GM18517 (cell line): Measurements from ENCODE around the gene ADORA1.

ENCODE experiments used
- ATAC-seq: cut with Tn5 transposase; IDR thresholded peaks from one replicate; pipeline ENCODE4 v1.9.1; 2021; ENCODE audit warnings: mild to moderate bottlenecking, moderate library complexity; ENCODE audit not compliant: unreplicated experiment

ADORA1 gene

DNA sequence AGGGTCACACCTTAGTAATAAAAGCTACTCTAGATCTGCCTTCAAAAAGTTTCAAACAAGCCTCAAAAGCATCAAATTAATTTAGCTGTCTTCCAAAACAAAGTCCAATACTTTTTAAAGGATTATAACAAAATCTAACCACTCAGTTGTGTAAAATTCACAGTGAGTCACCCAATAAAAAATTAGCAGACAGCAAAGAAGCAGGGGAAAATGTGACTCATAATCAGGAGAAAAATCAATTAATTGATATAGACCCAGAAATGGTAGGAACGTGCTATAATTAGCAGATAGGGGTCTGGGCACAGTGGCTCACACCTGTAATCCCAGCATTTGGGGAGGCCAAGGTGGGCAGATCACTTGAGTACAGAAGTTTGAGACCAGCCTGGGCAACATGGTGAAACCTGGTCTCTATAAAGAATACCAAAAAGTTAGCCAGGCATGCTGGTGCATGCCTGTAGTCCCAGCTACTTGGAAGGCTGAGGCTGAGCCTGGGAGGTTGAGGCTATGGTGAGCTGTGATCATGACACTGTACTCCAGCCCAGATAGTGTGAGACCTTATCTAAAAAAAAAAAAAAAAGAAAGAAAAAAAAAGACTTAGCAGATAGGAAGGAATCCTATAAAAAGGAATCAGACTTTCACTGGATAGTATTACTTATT is 33.6 kb upstream of the ADORA1 start:
- ATAC-seq, result no peak

DNA sequence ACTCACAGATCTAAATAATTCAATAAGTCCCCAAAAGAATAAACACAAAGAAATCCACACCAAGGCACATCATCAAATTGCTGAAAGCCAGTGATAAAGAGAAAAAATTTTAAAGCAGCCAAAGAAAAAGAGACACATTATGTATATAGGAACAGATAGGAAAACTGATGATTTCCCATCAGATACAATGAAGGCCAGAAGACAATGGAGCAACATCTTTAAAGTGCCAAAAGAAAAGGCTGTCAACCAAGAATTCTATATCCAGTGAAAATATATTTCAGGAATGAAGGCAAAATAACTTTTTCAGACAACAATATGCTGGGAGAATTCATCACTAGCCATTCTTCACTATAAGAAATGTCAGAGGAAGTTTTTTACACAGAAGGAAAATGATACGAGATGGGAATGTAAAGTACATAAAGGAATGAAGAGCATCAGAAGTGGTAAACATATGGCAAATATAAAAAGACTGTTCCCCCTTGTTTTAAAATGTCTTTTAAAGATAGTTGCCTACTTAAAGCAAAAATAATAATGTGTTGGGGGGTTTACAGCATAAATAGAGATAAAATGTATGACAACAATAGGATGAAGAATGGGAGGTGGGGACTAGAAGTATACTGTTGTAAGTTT is 32.4 kb upstream of the ADORA1 start:
- ATAC-seq, result no peak

DNA sequence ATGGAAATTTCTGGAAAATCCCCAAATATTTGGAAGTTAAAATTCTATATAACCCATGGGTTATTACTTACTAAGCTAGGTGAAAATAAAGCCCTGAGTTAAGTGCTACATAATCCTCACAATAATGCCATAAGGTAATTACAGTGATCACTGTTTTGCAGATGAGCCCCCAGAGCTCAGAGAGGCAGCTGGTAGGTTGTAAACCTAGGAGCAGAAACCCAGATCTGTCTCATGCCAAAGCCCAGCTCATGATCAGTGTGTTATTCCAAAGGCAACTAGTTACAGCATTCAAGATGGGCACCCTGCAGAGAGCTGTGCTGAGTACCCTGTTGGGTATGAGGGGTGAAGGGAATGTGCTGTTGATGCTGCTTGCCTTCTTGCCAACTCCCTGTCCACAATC is 31.0 kb upstream of the ADORA1 start:
- no peak for ATAC-seq

- no peak for ATAC-seq
Observed at GRCh38 chr1:203097001-203097400, 30.5 kb upstream of the ADORA1 start.

DNA sequence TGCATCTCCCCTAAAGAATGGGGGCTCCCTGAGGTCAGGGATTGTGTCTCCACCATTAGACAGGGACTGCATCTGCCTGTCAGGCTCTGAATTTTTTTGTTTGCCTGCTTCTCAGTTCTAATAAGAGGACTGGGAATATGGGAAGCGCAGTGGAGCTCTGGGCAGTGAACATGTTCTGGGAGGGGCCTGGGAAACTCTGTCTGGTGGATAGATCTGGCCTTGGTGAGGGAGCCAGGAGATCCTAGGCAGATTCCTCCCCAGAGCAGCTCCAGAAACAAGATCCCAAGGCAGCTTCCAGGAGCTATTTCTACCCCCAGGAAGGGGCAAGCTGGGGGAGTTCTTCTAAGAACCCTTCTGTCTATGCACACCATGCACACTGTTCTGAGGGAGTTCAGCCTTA is 29.1 kb upstream of the ADORA1 start:
- no peak for ATAC-seq

- no peak for ATAC-seq
Observed at GRCh38 chr1:203098914-203099520, 28.5 kb upstream of the ADORA1 start.

GRCh38 chr1:203099805-203100515 is 27.6 kb upstream of the ADORA1 start:
- no peak for ATAC-seq

DNA sequence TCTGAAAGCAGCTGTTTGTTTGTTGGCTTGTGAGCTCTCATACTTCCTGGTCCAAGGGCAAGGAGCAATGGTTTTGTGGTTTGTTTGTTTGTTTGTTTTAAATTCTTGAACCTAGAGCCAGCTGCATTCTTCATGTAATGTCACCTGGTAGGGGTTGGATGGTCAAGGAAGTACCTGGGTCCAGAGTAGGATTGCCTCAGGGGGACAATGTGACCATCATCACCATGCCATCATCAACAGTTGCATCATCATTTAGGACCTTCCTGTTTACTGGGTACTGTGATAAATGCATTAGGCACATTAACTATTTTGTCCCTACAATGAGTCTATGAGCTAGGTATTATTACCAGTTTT is 27.0 kb upstream of the ADORA1 start:
- ATAC-seq, result no peak

GRCh38 chr1:203101813-203102634 is 25.5 kb upstream of the ADORA1 start:
- no peak for ATAC-seq

GRCh38 chr1:203103216-203103615 is 24.3 kb upstream of the ADORA1 start:
- ATAC-seq, result no peak

GRCh38 chr1:203103829-203104495 is 23.6 kb upstream of the ADORA1 start:
- ATAC-seq, result no peak

GRCh38 chr1:203104789-203105390 is 22.6 kb upstream of the ADORA1 start:
- ATAC-seq, result no peak

- no peak for ATAC-seq
Observed at GRCh38 chr1:203112475-203112874, 15.1 kb upstream of the ADORA1 start.

DNA sequence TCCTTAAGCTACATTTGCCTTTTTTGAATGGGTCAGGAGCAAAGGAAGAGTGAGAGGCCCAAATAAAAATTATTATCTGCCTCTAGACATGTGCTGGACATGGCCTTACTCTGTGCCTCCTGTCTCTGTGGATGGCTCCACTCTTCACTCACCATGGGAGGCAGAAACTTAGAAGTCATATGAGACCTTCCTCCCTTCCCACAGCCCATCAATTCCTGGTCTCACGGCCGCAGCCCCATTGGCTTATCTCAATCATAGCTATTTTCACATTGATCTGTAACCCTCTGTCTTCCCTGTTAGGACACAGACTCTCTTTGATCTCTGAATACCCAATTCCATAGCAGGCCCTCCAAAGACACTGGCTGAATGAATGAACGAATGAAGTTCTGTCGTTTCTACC is 14.2 kb upstream of the ADORA1 start:
- ATAC-seq, result no peak

GRCh38 chr1:203114202-203114601 is 13.3 kb upstream of the ADORA1 start:
- no peak for ATAC-seq

DNA sequence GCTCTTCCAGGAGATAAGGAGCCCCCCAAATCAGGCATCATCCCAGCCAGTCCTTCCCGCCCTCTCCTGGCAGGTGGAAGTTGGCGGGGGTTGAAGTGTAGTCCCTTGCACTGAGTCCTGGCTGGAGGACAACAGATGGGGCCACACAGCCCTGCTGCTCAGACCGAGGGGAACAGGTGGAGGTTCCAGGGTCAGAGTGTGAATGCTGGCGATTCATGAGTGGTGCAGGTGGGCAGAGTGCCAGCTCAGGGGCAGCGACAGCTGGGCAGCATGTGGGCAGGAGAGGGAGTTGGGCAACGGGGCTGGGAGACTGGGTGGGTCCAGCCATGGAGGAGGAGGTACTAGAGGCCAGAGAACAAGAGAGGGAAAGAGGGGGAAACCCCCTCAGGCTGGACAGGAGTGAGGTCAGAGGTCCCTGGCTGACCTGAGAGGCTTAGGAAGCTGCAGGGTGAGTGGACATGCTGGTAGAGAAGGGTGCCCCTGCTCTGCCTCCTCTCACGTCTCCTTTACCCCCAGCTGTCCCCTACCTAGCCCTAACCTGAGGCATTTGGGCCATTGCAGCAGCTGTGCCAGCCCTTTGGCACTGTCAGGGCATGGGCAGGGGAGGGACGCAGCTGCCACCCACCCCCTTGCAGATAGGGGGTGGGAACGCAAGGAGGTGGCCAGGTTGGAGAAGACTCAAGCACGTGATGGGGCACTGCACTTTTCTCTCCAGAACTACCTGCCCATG is 11.3 kb upstream of the ADORA1 start:
- no peak for ATAC-seq

DNA sequence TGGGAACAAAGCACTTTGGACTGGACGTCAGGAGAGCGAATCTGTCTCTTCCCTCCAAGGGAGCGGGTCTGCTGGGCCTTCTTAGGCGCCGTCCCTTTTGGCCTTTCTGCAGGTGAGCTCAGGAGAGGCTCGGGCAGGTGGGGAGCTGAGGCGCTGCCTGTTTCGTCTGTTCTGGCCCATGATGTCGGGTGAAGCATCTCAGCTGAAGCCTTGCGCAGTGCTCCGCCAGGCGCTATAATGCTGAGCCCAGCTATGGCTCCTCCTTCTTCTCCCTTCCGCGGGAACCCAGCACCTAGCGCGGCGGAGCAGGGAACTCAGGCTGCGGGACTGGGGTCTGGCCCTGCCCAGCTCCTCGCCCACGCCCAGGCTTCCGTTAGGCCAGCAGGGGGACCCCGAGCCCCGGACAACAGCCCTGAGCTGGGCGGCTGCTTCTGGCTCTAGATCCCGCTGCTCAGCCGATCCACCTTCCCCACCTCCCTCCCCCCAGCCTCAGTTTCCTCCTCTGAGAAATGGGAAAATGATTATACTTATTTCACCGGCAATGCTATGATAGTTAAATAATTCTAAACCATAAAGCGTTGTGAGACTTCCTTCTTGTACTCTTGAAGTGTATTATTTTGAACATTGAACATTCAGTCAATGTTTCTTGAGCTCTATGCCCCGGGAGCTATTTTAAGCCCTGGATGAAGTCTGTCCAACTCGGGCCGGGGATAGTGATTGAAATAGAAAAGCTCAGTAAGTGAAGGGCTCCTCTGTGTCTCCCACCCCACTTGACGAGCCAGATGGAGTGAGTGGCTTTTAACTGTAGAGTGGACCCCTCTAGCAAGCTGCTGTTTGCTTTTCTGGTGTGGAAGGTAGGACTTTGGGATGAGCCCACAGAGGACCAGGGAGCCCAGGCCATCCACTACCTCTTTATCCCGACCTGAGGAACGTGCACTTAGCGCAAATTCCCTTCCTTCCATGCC is 9.6 kb upstream of the ADORA1 start:
- no peak for ATAC-seq
